Activated CD4-positive, alpha-beta T cell treated with anti-CD3 and anti-CD28 coated beads for 1 hour (primary cell): Measurements from ENCODE around the gene CIB2.

Experiments used
- DNase-seq: peaks from one replicate; pipeline ENCODE4 v3.0.0-alpha.2; 2020

CIB2 gene

GRCh38 chr15:78082743-78083110 lies 48.5 kb downstream of the CIB2 start:
- no peak for DNase-seq

- DNase-seq: no peak
Observed at GRCh38 chr15:78082106-78082742, 49.0 kb downstream of the CIB2 start.

GRCh38 chr15:78080088-78080460 lies 51.2 kb downstream of the CIB2 start:
- DNase-seq: no peak

- no peak for DNase-seq
Observed at GRCh38 chr15:78079298-78080087, 51.8 kb downstream of the CIB2 start.

GRCh38 chr15:78077871-78078210 lies 53.4 kb downstream of the CIB2 start:
- DNase-seq: no peak

- DNase-seq: peak; percentile 60
Observed at GRCh38 chr15:78077053-78077870, 54.0 kb downstream of the CIB2 start, which contains the start of gene TBC1D2B. Gene TBC1D2B (minus strand): TSS chr15:78077711. CDS start chr15:78077652, 59 bp downstream.

GRCh38 chr15:78076231-78077052 lies 54.8 kb downstream of the CIB2 start:
- no peak for DNase-seq

- no peak for DNase-seq
Observed at GRCh38 chr15:78075490-78076230, 55.6 kb downstream of the CIB2 start.

- no peak for DNase-seq
Observed at GRCh38 chr15:78073046-78073787, 58.0 kb downstream of the CIB2 start.

GRCh38 chr15:78072080-78072892 lies 59.0 kb downstream of the CIB2 start:
- DNase-seq: no peak

GRCh38 chr15:78071383-78071782 lies 59.9 kb downstream of the CIB2 start:
- no peak for DNase-seq

- no peak for DNase-seq
Observed at GRCh38 chr15:78070049-78070700, 61.1 kb downstream of the CIB2 start.

GRCh38 chr15:78069462-78070029 lies 61.7 kb downstream of the CIB2 start:
- DNase-seq: no peak

- no peak for DNase-seq
Observed at GRCh38 chr15:78069052-78069414, 62.2 kb downstream of the CIB2 start.

GRCh38 chr15:78067328-78068228 lies 63.7 kb downstream of the CIB2 start:
- DNase-seq: no peak

- no peak for DNase-seq
Observed at GRCh38 chr15:78065973-78066946, 65.0 kb downstream of the CIB2 start.

- no peak for DNase-seq
Observed at GRCh38 chr15:78065284-78065872, 65.9 kb downstream of the CIB2 start.
